HG03196 (cell line): Measurements from ENCODE around the gene U2AF2.

ENCODE experiments used
- ATAC-seq: cut with Tn5 transposase; IDR thresholded peaks from one replicate; pipeline ENCODE4 v1.9.1; 2021; ENCODE audit not compliant: unreplicated experiment

U2AF2 gene

GRCh38 chr19:55656552-55656951 lies 1.7 kb downstream of the U2AF2 start:
- no peak for ATAC-seq

DNA sequence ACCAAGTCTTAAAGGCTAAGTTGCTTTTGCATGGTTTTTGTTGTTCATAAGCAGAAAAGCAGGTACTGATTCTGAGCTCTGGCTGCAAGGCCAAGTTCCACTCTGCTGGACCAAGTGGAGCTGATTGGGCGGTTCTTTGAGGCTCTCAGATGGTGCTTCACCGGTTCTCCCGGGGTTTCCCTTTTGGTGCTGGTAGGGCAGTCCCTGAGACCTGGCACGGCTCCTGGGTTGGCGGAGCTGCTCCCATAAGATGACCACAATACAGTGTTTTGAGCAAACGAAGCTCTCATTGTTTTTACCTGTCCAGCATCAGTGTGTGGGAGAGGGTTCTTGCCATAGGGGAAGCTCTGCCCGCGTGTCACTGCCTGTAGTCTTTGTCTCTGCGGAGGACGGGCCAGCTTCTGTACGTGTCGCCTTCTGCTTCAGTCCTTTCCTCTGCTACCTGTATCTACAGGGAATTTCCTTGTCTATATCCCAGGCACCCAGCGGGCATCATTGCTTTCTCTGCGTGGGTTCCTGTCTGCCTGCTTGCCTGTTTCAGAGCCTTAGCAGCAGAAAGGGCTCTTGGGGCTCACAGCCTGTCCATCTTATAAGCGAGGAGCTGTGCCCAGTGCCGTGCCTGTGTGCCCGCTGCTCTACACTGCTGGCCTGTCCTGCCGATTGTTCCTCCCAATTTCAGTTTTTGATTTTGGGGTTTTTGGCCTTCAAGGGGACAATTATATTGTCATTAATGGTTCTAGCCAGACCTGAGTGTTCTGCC lies 2.3 kb downstream of the U2AF2 start:
- ATAC-seq = no peak

- ATAC-seq = no peak
Observed at GRCh38 chr19:55658846-55659459, 4.1 kb downstream of the U2AF2 start.

DNA sequence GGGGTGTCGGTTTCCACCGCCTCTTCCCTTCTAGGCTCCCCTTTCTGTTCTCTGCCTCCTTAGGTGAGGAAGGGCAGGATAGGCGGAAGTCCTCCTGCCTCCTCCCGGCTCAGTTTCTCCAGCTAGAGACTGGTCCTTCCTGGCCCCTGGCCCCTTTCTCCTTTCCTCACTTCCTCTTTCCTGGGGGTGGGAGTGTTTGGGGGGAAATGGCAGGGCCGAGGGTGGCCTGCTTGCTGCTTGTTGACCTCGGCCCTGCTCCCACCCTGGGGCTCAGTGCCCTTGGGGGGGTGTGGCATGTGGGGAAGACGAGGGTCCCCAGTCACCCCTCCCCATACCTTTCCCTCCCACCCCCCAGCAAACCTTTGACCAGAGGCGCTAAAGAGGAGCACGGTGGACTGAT lies 5.0 kb downstream of the U2AF2 start:
- ATAC-seq = no peak

DNA sequence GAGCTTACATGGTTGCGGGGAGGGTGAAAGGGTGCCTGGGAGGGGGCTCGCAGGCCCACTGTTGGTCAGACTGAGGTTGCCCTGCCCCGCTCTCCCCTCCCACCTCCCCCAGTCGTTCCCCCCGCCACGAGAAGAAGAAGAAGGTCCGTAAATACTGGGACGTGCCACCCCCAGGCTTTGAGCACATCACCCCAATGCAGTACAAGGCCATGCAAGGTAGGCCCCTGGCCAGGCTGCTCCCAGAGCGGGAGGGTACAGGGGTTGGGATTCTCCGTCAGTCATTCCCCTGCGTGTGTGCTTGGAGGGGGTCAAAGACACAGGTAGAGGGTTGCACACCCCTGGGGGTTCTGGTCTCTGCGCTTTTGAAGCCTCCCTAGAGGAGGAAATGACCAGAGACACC lies 5.6 kb downstream of the U2AF2 start:
- no peak for ATAC-seq

GRCh38 chr19:55660991-55661390 lies 6.2 kb downstream of the U2AF2 start:
- ATAC-seq = no peak

GRCh38 chr19:55661826-55662225 lies 7.0 kb downstream of the U2AF2 start:
- ATAC-seq = no peak

- ATAC-seq = no peak
Observed at GRCh38 chr19:55663846-55664536, 9.2 kb downstream of the U2AF2 start.

GRCh38 chr19:55666343-55667005 lies 11.6 kb downstream of the U2AF2 start:
- ATAC-seq = no peak

GRCh38 chr19:55667006-55667381 lies 12.2 kb downstream of the U2AF2 start:
- no peak for ATAC-seq

DNA sequence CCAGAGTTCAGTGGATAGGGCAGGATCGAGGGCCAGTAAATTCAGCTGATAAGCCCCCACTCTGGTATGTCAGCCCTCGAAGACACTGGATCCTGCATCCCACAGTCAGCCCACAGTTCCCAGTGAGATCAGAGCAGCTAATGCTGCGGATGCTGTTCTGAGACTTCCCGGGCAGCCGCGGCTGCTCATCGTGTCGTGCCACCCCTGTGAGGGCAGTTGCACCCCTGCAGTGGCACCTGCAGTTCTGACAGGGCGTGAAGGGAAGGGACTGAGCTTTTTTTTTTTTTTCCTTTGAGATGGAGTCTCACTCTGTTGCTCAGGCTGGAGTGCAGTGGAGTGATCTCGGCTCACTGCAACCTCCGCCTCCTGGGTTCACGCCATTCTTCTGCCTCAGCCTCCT lies 12.7 kb downstream of the U2AF2 start:
- no peak for ATAC-seq

DNA sequence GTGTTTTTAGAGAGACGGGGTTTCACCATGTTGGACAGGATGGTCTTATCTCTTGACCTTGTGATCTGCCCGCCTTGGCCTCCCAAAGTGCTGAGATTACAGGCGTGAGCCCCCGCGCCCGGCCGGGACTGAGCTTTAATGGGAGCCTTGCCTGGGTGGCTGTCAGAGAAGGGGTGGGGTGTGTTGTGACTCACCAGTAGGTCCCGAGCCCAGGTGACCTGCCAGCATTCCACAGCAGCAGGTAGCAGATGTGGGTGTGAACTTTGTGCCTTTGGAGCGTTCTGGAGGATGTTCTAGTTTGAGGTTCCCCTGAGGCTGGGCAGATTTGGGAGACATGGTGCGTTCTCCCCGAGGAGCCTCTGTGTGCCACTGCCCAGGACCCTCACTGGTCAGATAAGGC lies 13.1 kb downstream of the U2AF2 start:
- ATAC-seq = no peak

DNA sequence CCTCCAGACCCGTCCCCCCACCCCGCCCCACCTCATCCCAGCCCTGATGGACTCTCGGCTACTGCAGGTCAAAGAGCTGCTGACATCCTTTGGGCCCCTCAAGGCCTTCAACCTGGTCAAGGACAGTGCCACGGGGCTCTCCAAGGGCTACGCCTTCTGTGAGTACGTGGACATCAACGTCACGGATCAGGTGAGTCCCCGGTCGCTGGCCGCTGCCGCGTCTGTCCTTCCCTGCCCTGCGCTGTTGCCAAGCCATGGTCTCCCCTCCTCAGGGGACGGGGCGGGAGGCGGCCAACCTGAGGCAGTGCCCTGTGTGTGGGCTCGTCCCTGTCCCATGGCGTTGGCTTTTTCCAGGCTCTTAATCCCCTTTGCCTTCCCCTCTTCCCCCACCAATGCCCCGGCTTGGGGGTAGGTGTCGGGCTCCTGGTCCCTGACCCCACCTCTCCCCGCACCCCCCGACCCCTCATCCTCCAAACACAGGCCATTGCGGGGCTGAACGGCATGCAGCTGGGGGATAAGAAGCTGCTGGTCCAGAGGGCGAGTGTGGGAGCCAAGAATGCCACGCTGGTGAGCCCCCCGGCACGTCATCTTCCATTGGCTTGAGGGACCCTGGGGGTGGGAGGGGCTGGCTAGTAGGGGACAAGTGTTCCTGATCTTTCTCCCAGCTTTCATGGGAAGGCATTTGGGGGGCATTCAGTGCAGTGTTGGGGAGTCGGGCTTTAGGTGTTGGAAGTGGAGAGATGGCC lies 13.9 kb downstream of the U2AF2 start:
- no peak for ATAC-seq

GRCh38 chr19:55669418-55670279 lies 14.8 kb downstream of the U2AF2 start:
- no peak for ATAC-seq

GRCh38 chr19:55670280-55671053 lies 15.6 kb downstream of the U2AF2 start:
- no peak for ATAC-seq

DNA sequence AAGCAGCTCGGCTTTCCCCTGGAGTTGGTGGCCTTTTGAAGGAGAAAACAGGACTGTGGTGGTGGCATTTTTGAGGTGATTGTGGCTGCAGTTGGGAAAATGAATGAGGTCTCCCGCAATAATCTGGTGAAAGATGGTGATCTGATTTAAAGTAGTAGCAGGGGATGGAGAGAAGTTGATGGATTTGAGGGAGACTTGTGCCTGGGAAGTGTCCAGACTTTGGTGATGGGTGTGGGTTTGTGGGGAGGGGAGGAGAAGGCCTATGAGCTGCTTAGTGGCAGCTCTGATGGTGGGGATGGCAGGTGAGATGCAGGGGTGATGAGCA lies 16.2 kb downstream of the U2AF2 start:
- no peak for ATAC-seq

DNA sequence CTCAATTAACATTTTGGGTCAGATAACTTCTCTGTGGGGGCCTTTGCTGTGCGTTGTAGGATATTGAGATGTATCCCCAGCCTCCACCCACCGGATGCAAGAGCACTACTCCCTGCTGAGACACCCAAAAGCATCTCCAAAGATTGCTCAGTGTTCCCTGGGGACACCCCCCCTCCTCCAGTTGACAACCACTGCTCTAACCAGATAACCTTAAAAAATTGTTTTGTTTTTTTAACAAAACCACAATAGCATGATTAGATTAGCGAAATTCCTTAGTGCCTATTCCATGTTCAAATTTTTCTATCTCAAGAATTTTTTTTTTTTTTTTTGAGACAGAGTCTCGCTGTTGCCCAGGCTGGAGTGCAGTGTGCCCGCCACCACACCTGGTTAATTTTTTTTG lies 17.6 kb downstream of the U2AF2 start:
- ATAC-seq = no peak

DNA sequence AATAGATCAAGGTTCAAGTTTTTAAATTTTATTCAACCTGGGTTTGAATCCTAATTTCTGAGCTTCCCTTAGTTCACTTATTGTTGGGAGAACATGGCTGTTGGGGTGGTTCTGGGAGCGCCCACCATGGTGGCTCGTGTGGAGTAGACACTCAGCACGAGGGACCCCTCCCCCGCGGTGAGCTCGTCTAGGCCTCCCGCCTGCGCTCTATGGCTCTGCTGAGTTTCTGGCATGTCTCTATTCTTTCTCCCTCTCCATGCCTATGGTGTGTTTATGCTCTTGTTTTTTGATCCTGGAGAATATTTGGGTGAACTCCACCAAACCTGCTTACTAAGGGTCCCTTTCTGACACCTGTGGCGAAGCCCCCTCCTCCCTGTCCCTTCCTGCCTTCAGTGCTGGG lies 18.6 kb downstream of the U2AF2 start:
- no peak for ATAC-seq

DNA sequence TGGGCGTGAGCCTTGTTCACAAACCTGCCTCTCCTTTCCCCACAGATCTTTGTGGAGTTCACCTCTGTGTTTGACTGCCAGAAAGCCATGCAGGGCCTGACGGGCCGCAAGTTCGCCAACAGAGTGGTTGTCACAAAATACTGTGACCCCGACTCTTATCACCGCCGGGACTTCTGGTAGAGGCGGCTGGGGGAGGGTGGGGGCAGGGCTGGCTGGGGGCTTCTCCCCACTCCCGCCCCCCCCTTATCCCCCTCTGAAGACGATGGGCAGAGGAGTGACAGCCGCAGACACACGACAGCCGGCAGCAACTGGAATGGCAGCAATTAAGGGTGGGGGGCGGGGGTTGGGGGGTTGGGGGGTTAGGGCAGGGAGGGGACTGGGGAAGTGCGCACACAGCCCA lies 19.1 kb downstream of the U2AF2 start:
- ATAC-seq = no peak

DNA sequence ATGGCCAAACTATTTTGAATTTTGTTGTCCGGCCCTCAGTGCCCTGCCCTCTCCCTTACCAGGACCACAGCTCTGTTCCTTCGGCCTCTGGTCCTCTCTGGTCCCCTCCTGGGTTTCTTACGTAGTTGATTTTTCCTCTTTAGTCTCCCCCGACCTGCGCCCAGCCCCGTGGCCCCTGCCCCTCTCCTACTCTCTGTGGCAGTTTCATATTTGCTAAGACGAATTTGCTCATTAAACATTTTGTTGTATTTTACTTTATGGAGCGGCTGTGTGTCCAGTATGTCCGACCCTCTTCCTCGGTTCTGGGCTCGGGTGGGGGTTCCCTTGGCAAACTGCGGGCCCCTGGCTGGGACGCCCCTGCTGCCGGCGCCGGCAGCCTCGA lies 19.6 kb downstream of the U2AF2 start:
- no peak for ATAC-seq
